HL-60 (cell line): ENCODE results near the gene PDHX.

Source experiments
- DNase-seq, 2 experiments: peaks; one replicate each; pipeline ENCODE4 v3.0.0-alpha.2; 2010 to 2020; ENCODE audit warnings: low read depth in 1 of 2, low spot score in 1 of 2
- H3K27ac ChIP-seq: fragments of 250-450 bp; sonication (Bioruptor Pico); replicated peaks from 2 replicates; pipeline ENCODE4 v1.5.1; 2020; ENCODE audit warnings: mild to moderate bottlenecking, moderate library complexity
- H3K27me3 ChIP-seq: fragments of 250-450 bp; sonication (Bioruptor Pico); 2 replicates; pipeline ENCODE4 v1.5.1; 2021; ENCODE audit warnings: mild to moderate bottlenecking, moderate library complexity; ENCODE audit not compliant: insufficient read depth, poor library complexity, severe bottlenecking
- H3K4me3 ChIP-seq: replicated peaks from 2 replicates; pipeline ENCODE4 v1.5.1; 2011; ENCODE audit warnings: mild to moderate bottlenecking, control low read depth, low read length; ENCODE audit not compliant: insufficient read depth
- CTCF ChIP-seq: IDR thresholded peaks from one replicate; pipeline ENCODE4 v1.5.1; 2011; ENCODE audit warnings: low read length, control low read depth, inconsistent platforms; ENCODE audit not compliant: insufficient read depth
- GABPA ChIP-seq: IDR thresholded peaks from 2 replicates; pipeline ENCODE4 v1.6.1; 2012; ENCODE audit warnings: low read depth
- POLR2AphosphoS5 ChIP-seq: IDR thresholded peaks from 2 replicates; pipeline ENCODE4 v1.6.1; 2012; ENCODE audit warnings: low read depth
- REST ChIP-seq: IDR thresholded peaks from 2 replicates; pipeline ENCODE4 v1.6.1; 2012; ENCODE audit warnings: low read depth; ENCODE audit not compliant: insufficient replicate concordance
- SPI1 ChIP-seq: IDR thresholded peaks from 2 replicates; pipeline ENCODE4 v1.6.1; 2012; ENCODE audit warnings: low read depth, mild to moderate bottlenecking, borderline replicate concordance

The PDHX gene

GRCh38 chr11:34948696-34949095 is 32.3 kb downstream of the PDHX start:
- DNase-seq = no peak
- H3K27ac ChIP-seq = no peak overlapping the region
- H3K27me3 ChIP-seq = no peaks in the 10 kb centered on the region
- H3K4me3 ChIP-seq = no peak overlapping the region
- TF ChIP-seq POLR2AphosphoS5 = no peak
- no peak for TF ChIP-seq CTCF
- no peak for TF ChIP-seq GABPA
- TF ChIP-seq SPI1 = no peak
- no peak for TF ChIP-seq REST

GRCh38 chr11:34953955-34954354 is 37.5 kb downstream of the PDHX start:
- no peaks in the 10 kb centered on the region for H3K27me3 ChIP-seq
- no peak for TF ChIP-seq GABPA
- no peak for TF ChIP-seq CTCF
- TF ChIP-seq POLR2AphosphoS5 = no peak
- TF ChIP-seq REST = no peak
- TF ChIP-seq SPI1 = no peak
- no peak overlapping the region for H3K4me3 ChIP-seq
- no peak for DNase-seq
- no peak overlapping the region for H3K27ac ChIP-seq

- no peak overlapping the region for H3K27ac ChIP-seq
- H3K4me3 ChIP-seq = no peak overlapping the region
- TF ChIP-seq SPI1 (no peak), POLR2AphosphoS5 (no peak), CTCF (no peak), REST (no peak), GABPA (no peak)
- peak; percentile 5 to 11 for DNase-seq
- no peaks in the 10 kb centered on the region for H3K27me3 ChIP-seq
Measured at GRCh38 chr11:34957206-34957605, 40.8 kb downstream of the PDHX start.
